Anterior cingulate cortex (tissue), 58 donors: Measurements from ENCODE around the gene KRT26.
"Not testable (repeated sequence)": the region's sequence is repeated elsewhere in the genome, so short reads cannot be mapped to it uniquely, and the experiment has no call there.

Source experiments
- DNase-seq, 58 donors: peaks; one replicate each; lab custom pipeline; 2025; lab: John Stamatoyannopoulos, UW

Gene KRT26

GRCh38 chr17:40772101-40772500, at the start of gene KRT26:
KRT26 (minus strand) TSS chr17:40772201; CDS start chr17:40772113, 88 bp downstream.
- no peak for DNase-seq

GRCh38 chr17:40821536-40821935, 49.5 kb upstream of the KRT26 start:
- no peak for DNase-seq

GRCh38 chr17:40820228-40820838, 48.3 kb upstream of the KRT26 start:
- no peak for DNase-seq

GRCh38 chr17:40819528-40820125, 47.6 kb upstream of the KRT26 start:
- DNase-seq: no peak

GRCh38 chr17:40818733-40819527, 46.9 kb upstream of the KRT26 start:
- peak in 55 of 58 donors; percentile 18 to 82 (median 64) for DNase-seq

GRCh38 chr17:40818343-40818732, 46.3 kb upstream of the KRT26 start:
- DNase-seq: no peak

- no peak for DNase-seq
These were observed 45.2 kb upstream of the KRT26 start for GRCh38 chr17:40817103-40817682.

- no peak for DNase-seq
These were observed 44.6 kb upstream of the KRT26 start for GRCh38 chr17:40816569-40816968.

- no peak for DNase-seq
These were observed 43.4 kb upstream of the KRT26 start for GRCh38 chr17:40815381-40815780.

- not testable (repeated sequence) for DNase-seq
These were observed 42.7 kb upstream of the KRT26 start for GRCh38 chr17:40814657-40815056.

GRCh38 chr17:40813804-40814203, 41.8 kb upstream of the KRT26 start:
- no peak for DNase-seq

- no peak for DNase-seq
These were observed 40.6 kb upstream of the KRT26 start for GRCh38 chr17:40812639-40813038.

- no peak for DNase-seq
These were observed 38.5 kb upstream of the KRT26 start for GRCh38 chr17:40810494-40810893.

GRCh38 chr17:40809721-40810421, 37.9 kb upstream of the KRT26 start:
- no peak for DNase-seq

- no peak for DNase-seq
These were observed 34.1 kb upstream of the KRT26 start for GRCh38 chr17:40806131-40806530.

GRCh38 chr17:40803617-40804082, 31.6 kb upstream of the KRT26 start:
- DNase-seq: peak in 42 of 58 donors; percentile 0 to 58 (median 12)

GRCh38 chr17:40801157-40801556, 29.2 kb upstream of the KRT26 start:
- no peak for DNase-seq

GRCh38 chr17:40800381-40800780, 28.4 kb upstream of the KRT26 start:
- no peak for DNase-seq

GRCh38 chr17:40799859-40800258, 27.9 kb upstream of the KRT26 start, which contains the start of gene KRT28:
KRT28 (minus strand) TSS chr17:40799959; CDS start chr17:40799893, 66 bp downstream.
- DNase-seq: no peak

GRCh38 chr17:40796846-40797245, 24.8 kb upstream of the KRT26 start:
- DNase-seq: no peak
